ENCODE data around the gene IL4R.
"Not testable (repeated sequence)": the region's sequence is repeated elsewhere in the genome, so short reads cannot be mapped to it uniquely, and the experiment has no call there.

The IL4R gene

GRCh38 chr16:27288313-27288712, 25.5 kb upstream of the IL4R start:
- DNase-seq, result not testable (repeated sequence)

DNA sequence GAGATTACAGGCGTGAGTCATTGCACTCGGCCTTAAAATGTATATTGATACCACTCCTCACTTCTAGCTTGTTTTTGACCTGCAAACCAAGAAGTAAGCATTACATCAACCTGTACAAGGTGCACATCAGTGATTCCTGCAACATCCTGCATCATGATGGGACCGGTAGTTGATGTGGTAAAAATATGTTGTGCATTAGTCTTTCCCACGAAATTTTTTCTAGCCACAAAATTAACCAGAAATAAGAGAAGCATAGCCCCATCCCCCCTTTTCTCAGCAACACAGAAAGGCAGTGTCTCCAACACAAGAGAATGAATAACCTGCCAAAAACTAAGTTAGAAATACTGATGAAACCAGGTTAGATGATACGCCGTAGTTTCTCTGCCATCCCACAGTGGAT, 24.1 kb upstream of the IL4R start:
- no peak for DNase-seq

DNA sequence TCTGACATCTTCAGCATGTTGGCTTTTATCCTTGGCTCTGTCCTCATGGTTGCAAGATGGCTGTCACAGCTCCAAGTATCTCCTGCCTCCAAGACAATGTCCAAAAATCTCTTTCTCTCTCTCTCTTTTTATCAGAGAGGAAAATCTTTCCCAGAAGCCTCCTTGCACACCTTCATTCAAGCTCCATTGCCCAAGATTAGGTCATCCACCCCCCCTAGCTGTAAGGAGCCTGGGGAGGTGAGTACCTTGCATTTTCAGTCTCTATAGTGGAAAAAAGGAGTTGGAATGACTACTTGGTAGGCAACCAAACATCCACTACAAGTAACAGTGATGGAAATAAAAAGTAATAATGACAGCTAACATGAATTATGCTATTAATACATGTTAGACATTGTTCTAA, 23.2 kb upstream of the IL4R start:
- no peak for DNase-seq

- DNase-seq, result no peak
These were observed 22.7 kb upstream of the IL4R start for GRCh38 chr16:27291106-27291505.

GRCh38 chr16:27291722-27292240, 22.0 kb upstream of the IL4R start:
- DNase-seq, result no peak

- no peak for DNase-seq
These were observed 20.4 kb upstream of the IL4R start for GRCh38 chr16:27293343-27293742.

GRCh38 chr16:27298132-27298531, 15.6 kb upstream of the IL4R start:
- DNase-seq, result no peak

GRCh38 chr16:27301236-27301861, 12.4 kb upstream of the IL4R start:
- no peak for DNase-seq

DNA sequence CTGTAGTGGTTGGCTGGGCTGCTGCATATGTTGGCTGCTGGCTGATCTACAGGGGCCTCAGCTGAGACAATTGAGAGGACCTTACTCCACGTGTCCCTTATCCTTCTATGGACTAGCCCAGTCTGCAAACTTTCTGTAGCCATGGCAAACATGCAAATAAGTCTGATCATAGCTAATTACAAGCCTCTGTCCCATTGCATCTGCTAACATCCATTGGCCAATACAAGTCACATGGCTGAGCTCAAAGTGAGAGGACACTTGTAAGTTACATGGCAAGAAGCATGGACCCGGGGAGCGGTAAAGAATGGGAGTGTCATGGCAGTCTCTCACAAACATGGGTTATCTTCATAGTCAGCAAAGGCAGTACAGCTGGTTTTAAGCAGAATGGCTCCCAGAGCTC, 11.6 kb upstream of the IL4R start:
- DNase-seq, result no peak

DNA sequence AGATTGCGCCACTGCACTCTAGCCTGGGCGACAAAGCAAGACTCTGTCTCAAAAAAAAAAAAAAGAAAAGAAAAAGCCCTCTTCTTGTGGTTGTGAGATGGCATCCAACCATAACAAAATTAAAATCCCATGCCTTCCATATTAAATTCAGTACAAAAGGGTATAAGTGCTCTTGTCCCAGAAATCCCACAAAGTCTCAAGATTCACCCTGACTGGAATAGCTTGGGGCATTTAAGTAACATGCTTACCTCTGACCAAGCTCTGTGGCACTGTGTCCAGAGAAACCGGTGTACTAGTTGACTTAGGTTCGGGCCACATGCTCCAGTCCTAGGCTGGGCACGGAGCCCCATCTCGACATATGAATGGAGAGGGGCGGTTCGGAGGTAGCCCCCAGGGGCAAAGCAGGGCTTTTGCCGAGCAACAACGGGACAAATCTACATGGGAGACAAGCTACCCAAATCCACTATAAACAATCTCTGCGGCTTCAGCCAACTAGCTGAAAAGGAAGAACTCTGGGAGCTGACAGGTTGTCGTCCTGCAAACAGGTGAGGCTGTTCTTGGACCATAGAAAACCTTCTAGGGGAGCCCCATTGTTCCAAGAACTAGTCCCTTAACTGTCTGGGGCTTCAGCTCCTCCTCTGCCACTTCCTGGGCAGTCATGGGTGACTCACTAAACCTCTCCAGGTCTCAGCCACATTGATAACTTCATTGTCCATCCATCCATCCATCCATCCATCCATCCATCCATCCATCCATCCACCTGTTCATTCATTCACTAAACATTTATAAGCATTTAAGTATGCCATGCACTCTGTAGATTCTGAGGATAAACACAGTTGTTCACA, 10.3 kb upstream of the IL4R start:
- DNase-seq, result no peak

- no peak for DNase-seq
These were observed 9.7 kb upstream of the IL4R start for GRCh38 chr16:27304102-27304501.

DNA sequence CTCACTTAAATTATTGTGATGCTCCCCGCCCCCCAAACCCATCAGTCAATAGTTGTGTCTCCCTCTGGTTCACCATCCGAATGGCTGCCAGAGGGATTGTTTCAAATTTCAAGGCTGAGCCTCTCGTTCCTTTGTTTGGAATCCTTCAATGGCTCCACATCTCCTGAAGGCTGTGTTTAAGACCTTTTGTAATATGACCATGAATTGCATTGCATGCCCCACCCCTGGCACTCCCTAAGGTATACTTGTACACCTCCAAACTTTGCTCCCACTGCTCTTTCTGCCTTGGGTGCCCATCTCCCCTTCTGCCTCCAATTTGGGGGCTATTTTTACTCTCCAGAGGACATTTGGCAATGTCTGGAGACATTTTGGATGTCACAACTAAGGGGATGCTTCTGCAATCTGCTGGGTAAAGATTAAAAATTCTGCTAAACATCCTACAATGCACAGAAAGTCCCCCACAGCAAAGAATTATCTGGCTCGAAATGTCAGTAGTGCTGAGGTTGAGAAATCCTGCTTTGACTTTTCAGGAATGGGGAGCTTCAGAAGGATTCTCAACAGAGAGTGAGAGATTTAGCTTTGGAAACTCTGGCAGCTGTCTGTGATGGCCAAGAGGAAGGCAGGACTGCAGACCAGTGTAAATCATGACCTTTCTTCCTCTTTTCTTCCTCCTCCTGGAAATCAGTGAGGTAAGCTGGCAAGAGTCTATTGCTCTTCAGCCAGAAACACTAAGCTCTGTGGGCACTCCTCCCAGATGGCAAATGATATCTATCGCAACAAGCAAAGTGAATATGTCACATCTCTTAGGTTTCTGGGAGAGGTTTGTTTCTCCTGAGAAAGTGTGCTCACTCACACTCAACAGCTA, 8.7 kb upstream of the IL4R start:
- DNase-seq, result peak; percentile 73 to 83

DNA sequence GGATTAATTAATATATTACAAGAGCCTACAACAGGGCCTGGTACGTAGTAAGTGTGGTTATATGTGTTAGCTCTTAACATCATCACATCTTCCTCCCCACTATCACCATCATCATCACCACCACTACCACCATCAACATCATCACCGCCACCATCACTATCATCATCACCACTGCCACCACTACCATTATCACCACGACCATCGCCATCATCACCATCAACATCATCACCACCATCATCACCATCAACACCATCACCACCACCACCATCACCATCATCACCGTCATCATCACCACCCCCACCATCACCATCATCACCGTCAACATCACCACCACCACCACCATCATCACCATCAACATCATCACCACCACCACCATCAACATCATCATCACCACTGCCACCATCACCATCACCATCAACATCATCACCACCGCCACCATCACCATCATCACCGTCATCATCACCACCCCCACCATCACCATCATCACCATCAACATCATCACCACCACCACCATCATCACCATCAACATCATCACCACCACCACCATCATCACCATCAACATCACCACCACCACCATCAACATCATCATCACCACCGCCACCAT, 7.8 kb upstream of the IL4R start:
- no peak for DNase-seq

DNA sequence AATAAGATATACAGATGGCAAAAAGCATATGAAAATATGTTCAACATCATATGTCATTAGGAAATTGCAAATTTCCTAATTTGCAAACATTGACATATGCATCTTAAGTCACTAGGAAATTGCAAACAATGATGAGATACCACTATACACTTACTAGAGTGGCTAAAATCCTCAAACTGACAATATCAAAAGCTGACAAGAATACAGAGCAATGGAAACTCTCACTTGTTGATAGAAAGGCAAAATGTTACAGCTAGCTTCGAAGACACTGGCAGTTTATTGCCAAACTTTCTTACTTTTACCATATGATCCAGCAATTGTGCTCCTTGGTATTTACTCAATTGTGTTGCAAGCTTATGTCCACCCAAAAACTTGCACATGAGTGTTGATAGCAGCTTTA, 5.0 kb upstream of the IL4R start:
- no peak for DNase-seq

GRCh38 chr16:27310576-27311447, 3.0 kb upstream of the IL4R start:
- no peak for DNase-seq

- DNase-seq, result peak in 1 of 2 donors; percentile 66
These were observed 2.3 kb upstream of the IL4R start for GRCh38 chr16:27311448-27311830.

- no peak for DNase-seq
These were observed 1.9 kb upstream of the IL4R start for GRCh38 chr16:27311897-27312303.

DNA sequence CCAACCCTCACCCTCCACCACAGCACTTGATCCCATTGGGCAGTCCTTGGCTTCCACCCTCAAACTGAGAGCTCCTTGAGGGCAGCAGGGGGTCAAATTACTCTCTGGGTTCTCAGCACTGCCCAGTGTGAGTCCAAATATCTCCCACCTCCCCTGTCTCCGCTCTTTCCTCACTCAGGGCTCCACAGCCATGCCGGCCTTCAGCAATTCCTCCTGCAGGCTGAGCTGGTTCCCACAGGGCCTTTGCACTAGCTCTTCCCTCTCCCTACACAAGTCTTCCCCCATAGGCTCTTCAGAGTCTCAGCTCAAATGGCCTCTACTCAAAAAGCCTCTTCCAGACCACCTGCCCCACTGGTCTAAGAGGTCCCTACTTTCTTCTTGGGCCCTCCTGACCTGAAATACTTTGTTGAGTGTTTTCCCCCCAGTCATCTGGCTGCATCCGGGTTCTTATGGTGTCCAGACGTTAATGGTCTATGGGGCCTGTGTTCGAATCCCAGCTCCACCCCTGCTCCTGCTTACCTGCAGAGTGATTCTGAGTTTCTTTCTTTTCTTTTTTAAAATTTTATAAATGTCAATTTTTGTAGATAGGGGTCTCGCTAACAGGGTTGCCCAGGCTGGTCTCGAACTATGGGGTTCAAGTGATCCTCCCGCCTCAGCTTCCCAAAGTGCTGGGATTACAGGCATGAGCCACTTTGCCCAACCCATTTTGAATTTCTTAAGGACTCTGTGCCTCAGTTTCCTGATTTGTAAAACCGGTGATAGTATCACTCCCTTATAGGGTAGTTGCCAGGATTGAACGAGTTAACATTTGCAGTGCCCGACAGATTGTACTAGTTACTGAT, 973 bp upstream of the IL4R start:
- DNase-seq, result no peak

DNA sequence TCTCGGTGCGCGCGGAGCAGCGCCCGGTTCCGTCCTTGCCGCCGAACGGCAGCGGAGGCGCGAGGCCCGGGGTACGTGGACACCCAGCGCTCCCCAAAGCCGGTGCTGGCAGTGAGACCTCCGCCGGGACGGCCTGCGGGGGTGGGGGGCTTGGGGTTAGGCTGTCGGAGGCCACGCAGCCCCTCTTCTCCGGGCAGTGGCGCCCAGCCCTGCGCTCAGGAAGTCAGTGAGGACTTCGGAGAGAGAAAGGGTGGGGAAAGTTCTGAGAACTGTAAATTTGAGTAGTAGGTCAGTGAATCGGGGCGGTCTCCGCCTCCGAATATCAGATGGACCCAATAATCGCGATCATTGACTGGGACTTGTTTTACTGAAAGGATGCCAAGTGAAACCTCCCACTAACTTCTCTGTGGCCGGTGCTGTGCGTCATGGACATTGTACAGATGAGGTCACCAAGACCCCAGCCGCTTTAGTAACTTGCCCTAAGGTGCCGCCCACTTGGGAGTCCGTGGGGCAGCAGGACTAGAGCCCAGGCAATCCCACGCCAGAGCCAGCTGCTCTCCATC, 468 bp downstream of the IL4R start:
- peak; percentile 69 to 85 for DNase-seq

DNA sequence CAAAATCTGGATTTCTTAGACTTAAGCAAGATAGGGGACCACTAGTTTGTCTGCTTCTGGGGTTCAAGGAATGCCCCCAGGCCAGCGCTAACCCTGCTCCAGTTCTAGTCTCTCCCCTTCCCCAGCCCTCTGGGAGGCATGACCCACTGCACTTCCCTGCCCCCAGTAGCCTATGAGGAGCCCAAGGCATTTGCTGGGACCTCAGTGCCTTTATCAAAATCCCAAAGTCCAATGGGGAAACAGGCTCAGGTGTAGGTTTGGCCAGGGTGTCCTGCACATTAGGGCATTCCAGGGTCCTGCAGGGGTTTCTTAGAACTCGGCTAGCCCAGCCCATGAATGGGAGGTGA, 1.2 kb downstream of the IL4R start:
- no peak for DNase-seq
